K562 (cell line): ENCODE data around the gene NSUN6. TPM values are rescaled to one million over a fixed set of nuclear protein-coding genes. Genes with fewer than 3 reads are reported as not detected.
A peak's percentile ranks its signal among the peaks of the same experiment; 100 is the strongest.

Experiments
- CREM ChIP-seq: IDR thresholded peaks from 2 replicates; pipeline ENCODE4 v1.6.1; 2014; ENCODE audit warnings: antibody characterized with exemption, low read depth
- FOXJ3 ChIP-seq: sonication (generic); formaldehyde crosslinking; IDR thresholded peaks from 2 replicates; pipeline ENCODE4 v1.4.0; 2020; ENCODE audit warnings: mild to moderate bottlenecking, missing genetic modification reagents
- KDM1A ChIP-seq, 2 experiments: fragments of 450-650 bp; IDR thresholded peaks; 2 replicates each; pipeline ENCODE4 v1.6.1; 2016; ENCODE audit warnings: mild to moderate bottlenecking in 2 of 2
- KDM4B ChIP-seq, 2 experiments: fragments of 450-650 bp in 1 of 2; sonication (generic) in 1 of 2; IDR thresholded peaks; 2 replicates each; pipeline ENCODE4 v1.6.1; 2016 to 2017; ENCODE audit warnings: borderline replicate concordance in 2 of 2, antibody characterized with exemption in 1 of 2, low read depth in 1 of 2, mild to moderate bottlenecking in 1 of 2
- MEF2D ChIP-seq: conservative IDR thresholded peaks from 2 replicates; pipeline ENCODE4 v1.6.1; 2016; ENCODE audit warnings: low read depth, missing genetic modification characterization, missing compliant biosample characterization
- NFATC3 ChIP-seq: fragments of 450-650 bp; IDR thresholded peaks from 2 replicates; pipeline ENCODE4 v1.6.1; 2017; ENCODE audit warnings: mild to moderate bottlenecking
- NR2C2 ChIP-seq, 2 experiments: fragments of 200-800 bp in 1 of 2; sonication (Bioruptor generic) in 1 of 2; sonication (generic) in 1 of 2; formaldehyde crosslinking in 1 of 2; IDR thresholded peaks; 2 replicates each; pipeline versions ENCODE4 v1.6.1 to v1.8.0; 2016 to 2022; ENCODE audit warnings: mild to moderate bottlenecking in 1 of 2, missing compliant biosample characterization in 1 of 2, missing genetic modification characterization in 1 of 2, missing genetic modification reagents in 1 of 2
- POLR2AphosphoS5 ChIP-seq: IDR thresholded peaks from 2 replicates; pipeline ENCODE4 v1.6.1; 2011; ENCODE audit warnings: mild to moderate bottlenecking, low read depth, low read length, moderate library complexity; ENCODE audit not compliant: control insufficient read depth, insufficient read depth
- POLR3G ChIP-seq: IDR thresholded peaks from 2 replicates; pipeline ENCODE4 v1.6.1; 2011; ENCODE audit not compliant: insufficient read length, insufficient replicate concordance; ENCODE audit errors: extremely low read depth
- RAD21 ChIP-seq, 2 experiments: fragments of 250-450 bp in 1 of 2; fragments of 450-650 bp in 1 of 2; sonication (Bioruptor Pico) in 1 of 2; formaldehyde crosslinking in 1 of 2; IDR thresholded peaks in 1 of 2; conservative IDR thresholded peaks in 1 of 2; 2 replicates each; pipeline versions ENCODE4 v1.4.0 to v1.8.0; 2020 to 2022; ENCODE audit warnings: mild to moderate bottlenecking in 2 of 2, moderate library complexity in 1 of 2
- RBM14 ChIP-seq: fragments of 200-400 bp; formaldehyde crosslinking; IDR thresholded peaks from 2 replicates; pipeline ENCODE4 v1.6.1; 2018; ENCODE audit warnings: low read depth, mild to moderate bottlenecking, low read length, moderate library complexity, borderline replicate concordance; ENCODE audit not compliant: insufficient read depth
- RFX7 ChIP-seq: fragments of 250-450 bp; sonication (Bioruptor Pico); IDR thresholded peaks from 2 replicates; pipeline ENCODE4 v1.5.1; 2021; ENCODE audit warnings: mild to moderate bottlenecking
- SAP30 ChIP-seq: fragments of 200-600 bp; sonication (generic); IDR thresholded peaks from 2 replicates; pipeline ENCODE4 v1.6.1; 2012; ENCODE audit warnings: borderline replicate concordance, low read depth, mild to moderate bottlenecking, moderate library complexity, low read length, control low read depth, inconsistent platforms; ENCODE audit not compliant: insufficient read depth, poor library complexity, severe bottlenecking
- SETDB1 ChIP-seq: IDR thresholded peaks from one replicate; pipeline ENCODE4 v1.6.1; 2012; ENCODE audit warnings: low read length, control low read depth, inconsistent platforms
- STAT5A ChIP-seq: IDR thresholded peaks from 2 replicates; pipeline ENCODE4 v1.6.1; 2012; ENCODE audit warnings: low read length, inconsistent platforms, borderline replicate concordance
- TAF15 ChIP-seq: fragments of 200-400 bp; formaldehyde crosslinking; IDR thresholded peaks from 2 replicates; pipeline ENCODE4 v1.6.1; 2017; ENCODE audit warnings: mild to moderate bottlenecking, low read depth, low read length, moderate library complexity
- TCF3 ChIP-seq: sonication (generic); formaldehyde crosslinking; IDR thresholded peaks from 2 replicates; pipeline ENCODE4 v1.4.0; 2020; ENCODE audit warnings: mild to moderate bottlenecking, missing genetic modification reagents
- ZNF3 ChIP-seq: fragments of 250-450 bp; sonication (Bioruptor Pico); IDR thresholded peaks from 2 replicates; pipeline ENCODE4 v1.5.0; 2021; ENCODE audit warnings: mild to moderate bottlenecking, moderate library complexity
- ZNF717 ChIP-seq: fragments of 250-450 bp; sonication (Bioruptor Pico); IDR thresholded peaks from 2 replicates; pipeline ENCODE4 v1.5.0; 2021
- ZNF77 ChIP-seq: fragments of 250-450 bp; sonication (Bioruptor Pico); IDR thresholded peaks from 2 replicates; pipeline ENCODE4 v1.5.0; 2020
- polyA plus RNA-seq, 8 experiments: library from polyadenylated mRNA; depleted of rRNA in 4 of 8; stranded (reverse) in 5 of 8; unstranded in 3 of 8; fragments of >200 nt; fragmentation: Nextera tagmentation in 2 of 8; fragmentation: Illumina TruSeq in 1 of 8; extraction: Ambion mirVana in 2 of 8; extraction: Trizol in 1 of 8; gene quantifications; 2 replicates each; pipeline versions ENCODE4 v1.2.1 to v1.2.3, GENCODE V29; 2011 to 2014; ENCODE audit warnings: inconsistent platforms in 1 of 8, missing spikeins in 1 of 8
- total RNA-seq, 7 experiments: library from RNA; depleted of rRNA in 6 of 7; stranded (reverse); fragments of >200 nt in 6 of 7; fragmentation: Illumina TruSeq in 2 of 7; extraction: Trizol in 2 of 7; gene quantifications; 2 replicates each; pipeline versions ENCODE4 v1.2.1 to v1.2.3, GENCODE V29; 2011 to 2021; ENCODE audit warnings: low replicate concordance in 1 of 7
- TF ChIP-seq, protein P1 (sequence below): fragments of 450-650 bp; IDR thresholded peaks from 2 replicates; pipeline ENCODE4 v1.6.1; 2017; ENCODE audit warnings: antibody characterized with exemption
- TF ChIP-seq, protein P2 (sequence below): fragments of 450-650 bp; formaldehyde crosslinking; IDR thresholded peaks from 2 replicates; pipeline ENCODE4 v1.4.0; 2022; ENCODE audit warnings: missing genetic modification characterization
- TF ChIP-seq, protein P3 (sequence below): sonication (generic); formaldehyde crosslinking; IDR thresholded peaks from 2 replicates; pipeline ENCODE4 v1.8.0; 2022; ENCODE audit warnings: missing genetic modification reagents, mild to moderate bottlenecking, borderline replicate concordance

NSUN6 gene
- total and polyA plus RNA-seq, 9 of the 15 experiments (the other 6 are each of a cell fraction or from before 2014, with no cell fraction given): 12.5 to 33.1 (median 24.2) TPM

DNA sequence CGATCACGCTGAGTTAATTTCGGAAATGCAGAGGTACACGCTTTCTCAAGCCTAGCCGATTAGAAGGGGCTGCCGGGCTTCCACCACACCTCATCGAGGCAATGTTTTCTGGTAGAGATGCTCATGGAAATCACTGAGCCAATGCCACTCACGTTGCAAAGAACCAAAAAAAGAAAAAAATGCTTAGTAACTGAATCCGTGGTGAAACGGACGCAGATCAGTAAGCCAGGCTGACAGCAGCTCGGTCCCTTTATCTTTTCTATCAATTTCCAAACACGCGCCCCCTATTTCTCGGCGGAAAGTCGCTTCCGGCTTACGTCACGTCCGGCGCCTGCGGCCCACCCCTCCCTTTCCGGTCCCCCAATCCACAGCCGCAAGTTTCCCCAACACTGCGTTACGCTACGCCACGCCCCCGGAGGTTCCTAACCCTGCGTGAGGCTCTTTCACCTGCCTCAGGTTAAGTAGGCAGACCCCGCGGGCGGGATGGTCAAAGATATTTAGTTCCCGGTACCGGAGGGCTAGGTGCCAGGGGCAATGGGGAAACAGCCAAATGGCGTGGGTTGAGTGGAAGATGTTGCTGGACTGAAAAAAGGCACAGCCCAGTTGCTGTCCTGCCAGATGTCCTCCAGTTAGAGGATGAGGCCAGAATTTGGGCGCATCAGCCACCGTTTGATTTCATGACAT lies at the start of gene NSUN6 (continued):
- TF ChIP-seq TAF15 (no peak), CREM (peak; percentile 98), STAT5A (no peak; the same call in 1 of the 2 replicates), RFX7 (CRISPR knock-in tag) (no peak), KDM4B (IDR thresholded peaks at IDR 0.05; ENCODE audit: borderline replicate concordance in 2 of 2, low read depth in 1 of 2) (peak in 1 of 2 experiments; percentile 92; a peak in 1 of 4 replicates), SAP30 (peak; percentile 83), NR2C2 (CRISPR knock-in tag; IDR thresholded peaks at IDR 0.05) (no peak), NR2C2 (tag; IDR thresholded peaks at IDR 0.05) (peak; percentile 44; the same call in 1 of the 2 replicates), TCF3 (no peak), RBM14 (no peak), FOXJ3 (no peak), SETDB1 (no peak), ZNF717 (no peak), NFATC3 (no peak), ZNF3 (no peak), KDM1A (IDR thresholded peaks at IDR 0.05) (no peak), RAD21 (CRISPR knock-in tag; conservative IDR thresholded peaks at IDR 0.05 in 1 of 2, IDR thresholded peaks at IDR 0.05 in 1 of 2) (no peak; a peak in 1 of 4 replicates), POLR3G (no peak), MEF2D (tag) (no peak), POLR2AphosphoS5 (peak; percentile 90), ZNF77 (no peak)
- TF ChIP-seq, protein P1, sequence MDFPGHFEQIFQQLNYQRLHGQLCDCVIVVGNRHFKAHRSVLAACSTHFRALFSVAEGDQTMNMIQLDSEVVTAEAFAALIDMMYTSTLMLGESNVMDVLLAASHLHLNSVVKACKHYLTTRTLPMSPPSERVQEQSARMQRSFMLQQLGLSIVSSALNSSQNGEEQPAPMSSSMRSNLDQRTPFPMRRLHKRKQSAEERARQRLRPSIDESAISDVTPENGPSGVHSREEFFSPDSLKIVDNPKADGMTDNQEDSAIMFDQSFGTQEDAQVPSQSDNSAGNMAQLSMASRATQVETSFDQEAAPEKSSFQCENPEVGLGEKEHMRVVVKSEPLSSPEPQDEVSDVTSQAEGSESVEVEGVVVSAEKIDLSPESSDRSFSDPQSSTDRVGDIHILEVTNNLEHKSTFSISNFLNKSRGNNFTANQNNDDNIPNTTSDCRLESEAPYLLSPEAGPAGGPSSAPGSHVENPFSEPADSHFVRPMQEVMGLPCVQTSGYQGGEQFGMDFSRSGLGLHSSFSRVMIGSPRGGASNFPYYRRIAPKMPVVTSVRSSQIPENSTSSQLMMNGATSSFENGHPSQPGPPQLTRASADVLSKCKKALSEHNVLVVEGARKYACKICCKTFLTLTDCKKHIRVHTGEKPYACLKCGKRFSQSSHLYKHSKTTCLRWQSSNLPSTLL: no peak
- TF ChIP-seq, protein P2, sequence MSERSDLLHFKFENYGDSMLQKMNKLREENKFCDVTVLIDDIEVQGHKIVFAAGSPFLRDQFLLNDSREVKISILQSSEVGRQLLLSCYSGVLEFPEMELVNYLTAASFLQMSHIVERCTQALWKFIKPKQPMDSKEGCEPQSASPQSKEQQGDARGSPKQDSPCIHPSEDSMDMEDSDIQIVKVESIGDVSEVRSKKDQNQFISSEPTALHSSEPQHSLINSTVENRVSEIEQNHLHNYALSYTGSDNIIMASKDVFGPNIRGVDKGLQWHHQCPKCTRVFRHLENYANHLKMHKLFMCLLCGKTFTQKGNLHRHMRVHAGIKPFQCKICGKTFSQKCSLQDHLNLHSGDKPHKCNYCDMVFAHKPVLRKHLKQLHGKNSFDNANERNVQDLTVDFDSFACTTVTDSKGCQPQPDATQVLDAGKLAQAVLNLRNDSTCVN (CRISPR knock-in tag): no peak
- TF ChIP-seq, protein P3, sequence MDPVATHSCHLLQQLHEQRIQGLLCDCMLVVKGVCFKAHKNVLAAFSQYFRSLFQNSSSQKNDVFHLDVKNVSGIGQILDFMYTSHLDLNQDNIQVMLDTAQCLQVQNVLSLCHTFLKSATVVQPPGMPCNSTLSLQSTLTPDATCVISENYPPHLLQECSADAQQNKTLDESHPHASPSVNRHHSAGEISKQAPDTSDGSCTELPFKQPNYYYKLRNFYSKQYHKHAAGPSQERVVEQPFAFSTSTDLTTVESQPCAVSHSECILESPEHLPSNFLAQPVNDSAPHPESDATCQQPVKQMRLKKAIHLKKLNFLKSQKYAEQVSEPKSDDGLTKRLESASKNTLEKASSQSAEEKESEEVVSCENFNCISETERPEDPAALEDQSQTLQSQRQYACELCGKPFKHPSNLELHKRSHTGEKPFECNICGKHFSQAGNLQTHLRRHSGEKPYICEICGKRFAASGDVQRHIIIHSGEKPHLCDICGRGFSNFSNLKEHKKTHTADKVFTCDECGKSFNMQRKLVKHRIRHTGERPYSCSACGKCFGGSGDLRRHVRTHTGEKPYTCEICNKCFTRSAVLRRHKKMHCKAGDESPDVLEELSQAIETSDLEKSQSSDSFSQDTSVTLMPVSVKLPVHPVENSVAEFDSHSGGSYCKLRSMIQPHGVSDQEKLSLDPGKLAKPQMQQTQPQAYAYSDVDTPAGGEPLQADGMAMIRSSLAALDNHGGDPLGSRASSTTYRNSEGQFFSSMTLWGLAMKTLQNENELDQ (CRISPR knock-in tag): no peak
